DMS 273 (cell line): ENCODE measurements around the gene COL21A1.

Source experiments
- DNase-seq: peaks from one replicate; lab custom pipeline; 2025; ENCODE audit not compliant: unreplicated experiment; lab: John Stamatoyannopoulos, UW

The COL21A1 gene

DNA sequence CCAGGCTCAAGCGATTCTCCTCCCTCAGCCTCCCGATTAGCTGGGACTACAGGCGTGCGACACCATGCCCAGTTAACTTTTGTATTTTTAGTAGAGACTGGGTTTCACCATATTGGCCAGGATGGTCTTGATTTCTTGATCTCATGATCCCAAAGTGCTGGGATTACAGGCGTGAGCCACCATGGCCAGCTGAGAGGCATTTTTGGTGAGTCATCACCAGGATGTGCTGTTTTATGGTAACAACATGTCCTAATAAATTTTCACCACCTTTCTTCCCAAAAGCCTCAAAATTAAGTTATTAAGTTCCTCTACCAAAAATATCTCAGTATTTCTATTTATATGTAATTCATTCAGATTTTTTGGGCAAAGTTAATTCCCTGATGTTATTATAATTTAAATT, 53.5 kb downstream of the COL21A1 start:
- DNase-seq = no peak

DNA sequence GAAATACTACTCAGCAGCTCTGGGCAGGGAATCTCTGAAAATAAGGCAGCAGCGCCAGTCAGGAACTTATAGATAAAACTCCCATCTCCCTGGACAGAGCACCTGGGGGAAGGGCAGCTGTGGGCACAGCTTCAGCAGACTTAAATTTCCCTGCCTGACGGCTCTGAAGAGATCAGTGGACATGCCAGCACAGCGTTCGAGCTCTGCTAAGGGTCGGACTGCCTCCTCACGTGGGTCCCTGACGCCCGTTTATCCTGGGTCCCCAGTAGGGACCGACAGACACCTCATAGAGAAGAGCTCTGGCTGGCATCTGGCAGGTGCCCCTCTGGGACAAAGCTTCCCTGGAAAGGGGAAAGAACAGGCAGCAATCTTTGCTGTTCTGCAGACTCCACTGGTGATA, 59.0 kb downstream of the COL21A1 start:
- DNase-seq = no peak

DNA sequence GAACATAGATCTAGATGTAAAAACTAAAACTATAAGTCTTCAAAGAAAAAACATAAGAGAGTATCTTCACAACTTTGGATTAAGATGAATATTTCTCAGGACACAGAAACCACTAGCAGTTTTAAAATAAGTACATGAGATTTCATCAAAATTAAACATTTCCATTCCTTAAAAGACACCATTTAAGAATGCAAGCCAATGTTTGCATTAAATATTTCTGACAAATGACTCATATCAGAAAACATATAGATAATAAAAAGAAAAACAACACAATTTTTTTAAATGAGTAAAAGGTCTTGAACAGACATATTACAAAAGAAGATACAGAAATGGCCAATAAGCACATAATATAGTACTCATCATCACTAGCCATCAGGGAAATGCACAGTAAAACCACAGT, 59.7 kb downstream of the COL21A1 start:
- no peak for DNase-seq

DNA sequence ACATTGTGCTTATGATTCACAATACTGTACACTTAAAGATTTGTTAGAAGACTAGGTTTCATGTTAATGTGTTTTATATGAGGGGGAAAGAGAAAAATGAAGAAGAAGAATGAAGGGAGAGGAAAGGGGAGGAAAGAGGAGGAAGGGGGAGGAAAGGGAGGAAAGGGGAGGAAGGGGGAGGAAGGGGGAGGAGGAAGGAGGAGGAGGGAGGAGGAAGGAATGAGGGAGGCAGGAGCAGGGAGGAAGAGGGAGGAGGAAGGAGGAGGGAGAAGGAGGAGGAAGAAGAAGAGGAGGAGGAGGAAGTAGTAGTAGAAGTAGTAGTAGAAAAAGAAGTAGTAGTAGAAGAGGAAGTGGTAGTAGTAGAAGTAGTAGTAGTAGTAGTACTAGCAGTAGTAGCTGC, 70.6 kb downstream of the COL21A1 start:
- DNase-seq = no peak

DNA sequence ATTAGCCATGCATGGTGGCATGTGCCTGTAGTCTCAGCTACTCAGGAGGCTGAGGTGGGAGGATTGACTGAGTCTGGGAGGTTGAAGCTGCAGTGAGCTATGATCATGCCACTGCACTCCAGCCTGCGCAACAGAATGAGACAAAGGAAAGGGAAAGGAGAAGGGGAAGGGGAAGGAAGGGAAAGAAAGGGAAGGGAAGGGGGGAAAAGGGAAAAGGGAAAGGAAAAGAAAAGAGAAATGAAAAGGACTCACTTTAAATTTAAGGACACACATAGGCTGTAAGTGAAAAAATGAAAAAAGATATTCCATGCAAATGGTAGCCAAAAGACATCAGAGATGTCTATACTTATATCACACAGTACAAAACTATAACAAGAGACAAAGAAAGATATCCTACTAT, 74.2 kb downstream of the COL21A1 start:
- DNase-seq = no peak

DNA sequence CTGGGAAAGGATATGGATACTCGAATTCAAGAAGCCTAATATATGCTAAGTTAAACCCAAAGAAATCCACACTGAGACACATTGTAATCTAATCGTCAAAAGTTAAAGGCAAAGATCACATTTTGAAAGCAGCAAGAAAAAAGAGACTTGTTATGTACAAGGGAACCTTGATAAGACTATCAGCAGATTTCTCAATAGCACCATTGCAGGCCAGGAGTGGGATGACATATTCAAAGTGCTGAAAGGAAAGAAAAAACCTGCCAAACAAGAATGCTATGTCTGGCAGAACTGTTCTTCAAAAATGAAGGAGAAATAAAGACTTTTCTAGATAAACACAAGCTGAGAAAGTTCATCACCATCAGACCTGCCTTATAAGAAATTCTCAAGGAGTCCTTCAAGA, 75.2 kb downstream of the COL21A1 start:
- DNase-seq = peak; percentile 6

DNA sequence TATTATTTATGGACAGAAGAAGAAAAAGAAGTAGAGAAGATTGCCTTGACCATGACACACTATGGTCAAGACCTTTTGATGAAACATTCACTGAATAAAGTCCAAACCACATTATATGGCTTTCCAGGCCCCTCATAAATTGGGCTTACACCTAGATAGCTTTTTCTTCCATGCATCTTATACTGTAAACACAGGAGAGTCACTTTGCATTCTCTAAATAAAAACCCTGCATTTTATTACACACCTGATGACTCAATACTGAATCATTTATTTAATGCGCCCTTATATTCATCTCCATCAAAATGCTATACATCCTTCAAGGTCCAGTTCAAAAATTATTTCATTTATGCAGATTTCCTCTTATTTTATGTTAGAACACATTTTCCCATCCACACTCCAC, 78.0 kb downstream of the COL21A1 start:
- no peak for DNase-seq

DNA sequence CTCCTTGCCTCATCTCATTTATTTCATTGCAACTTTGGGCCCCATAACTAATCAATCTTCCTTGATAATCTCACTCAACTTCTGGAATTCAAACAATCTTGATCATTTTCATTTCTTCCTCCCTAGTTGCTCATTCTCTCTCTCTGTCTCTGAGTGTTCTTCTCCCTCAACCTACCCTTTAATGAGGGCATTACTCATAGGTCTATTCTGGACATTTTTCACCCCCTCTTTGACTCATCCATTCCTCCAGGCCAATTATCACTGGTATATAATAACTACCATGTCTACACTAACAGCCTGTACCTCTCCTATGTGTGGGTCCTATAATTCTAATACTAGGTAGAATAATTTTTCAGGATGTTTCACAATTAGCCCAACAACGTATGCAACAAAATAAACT, 78.8 kb downstream of the COL21A1 start:
- DNase-seq = no peak

DNA sequence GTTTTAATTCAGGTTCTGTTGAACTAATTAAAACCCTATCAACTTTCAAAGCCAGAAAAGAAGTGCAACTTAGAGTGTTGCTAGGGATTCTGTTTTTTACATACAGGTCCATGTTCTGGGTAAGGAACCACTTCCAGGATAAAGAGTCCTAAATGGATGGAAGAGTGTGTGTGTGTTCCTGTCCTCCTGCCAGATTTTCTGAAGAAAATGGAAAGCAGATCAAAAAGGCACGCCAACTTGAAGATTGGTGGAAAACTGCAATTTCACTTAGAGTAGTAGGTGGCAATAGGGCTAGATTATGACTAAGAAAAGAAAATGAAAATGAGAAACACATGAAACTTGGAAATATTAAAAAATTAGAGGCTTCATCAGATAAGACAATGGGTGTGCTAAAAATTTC, 85.3 kb downstream of the COL21A1 start:
- DNase-seq = no peak

DNA sequence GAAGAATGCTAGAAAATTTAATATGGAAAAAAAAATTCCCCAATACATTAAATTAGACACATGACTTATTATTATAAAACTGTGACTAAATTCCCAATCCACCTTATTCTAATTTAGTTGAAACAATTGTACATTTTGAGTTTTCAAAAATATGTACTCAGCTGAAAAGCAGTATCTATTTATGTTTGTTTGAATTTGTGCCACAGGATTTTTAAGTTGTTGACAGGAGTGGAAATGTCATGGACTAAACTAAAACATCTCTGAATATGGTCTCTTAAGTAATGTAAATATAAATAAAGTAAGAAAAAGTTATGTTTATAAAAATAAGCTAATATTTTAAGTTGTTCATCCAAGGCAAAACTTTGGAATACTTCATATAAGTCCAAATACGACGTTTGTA, 86.9 kb downstream of the COL21A1 start:
- no peak for DNase-seq

DNA sequence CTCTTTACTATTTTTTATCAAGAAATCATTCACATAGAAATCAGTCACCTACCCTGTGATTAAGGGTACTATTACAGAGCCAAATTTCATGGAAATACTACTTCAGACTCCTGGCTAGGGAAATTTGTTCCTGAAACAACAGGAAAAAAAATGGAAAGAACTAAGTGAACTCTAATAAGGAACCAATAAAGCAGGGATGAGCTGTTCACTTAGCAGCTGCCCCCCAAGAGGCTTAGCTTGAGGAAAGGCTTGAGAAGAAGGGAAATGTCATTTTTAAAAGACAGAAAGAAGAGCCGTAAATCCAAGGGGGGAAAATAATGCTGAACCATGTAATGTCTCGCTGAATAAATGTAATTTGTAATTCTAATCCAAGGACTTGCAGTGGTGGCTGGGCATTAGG, 88.8 kb downstream of the COL21A1 start:
- DNase-seq = no peak

DNA sequence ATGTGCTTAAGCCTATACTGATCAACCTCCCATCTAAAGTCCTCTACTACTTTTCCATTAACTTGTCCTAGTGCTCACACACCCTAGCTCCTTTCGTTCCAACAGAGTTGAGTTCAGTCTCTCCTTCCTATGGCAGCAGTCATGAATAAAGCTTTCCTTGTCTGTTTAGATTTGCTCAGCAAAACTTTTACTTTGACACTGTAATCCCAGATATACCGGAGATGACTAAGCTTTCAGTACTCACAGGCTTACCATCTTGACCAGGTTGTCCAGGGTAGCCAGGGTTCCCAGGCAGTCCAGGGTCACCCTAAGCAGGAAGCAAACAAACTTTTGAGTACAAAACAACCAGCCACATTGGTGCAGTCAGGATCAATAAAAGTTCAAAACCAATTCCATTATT, 90.7 kb downstream of the COL21A1 start:
- DNase-seq = no peak

DNA sequence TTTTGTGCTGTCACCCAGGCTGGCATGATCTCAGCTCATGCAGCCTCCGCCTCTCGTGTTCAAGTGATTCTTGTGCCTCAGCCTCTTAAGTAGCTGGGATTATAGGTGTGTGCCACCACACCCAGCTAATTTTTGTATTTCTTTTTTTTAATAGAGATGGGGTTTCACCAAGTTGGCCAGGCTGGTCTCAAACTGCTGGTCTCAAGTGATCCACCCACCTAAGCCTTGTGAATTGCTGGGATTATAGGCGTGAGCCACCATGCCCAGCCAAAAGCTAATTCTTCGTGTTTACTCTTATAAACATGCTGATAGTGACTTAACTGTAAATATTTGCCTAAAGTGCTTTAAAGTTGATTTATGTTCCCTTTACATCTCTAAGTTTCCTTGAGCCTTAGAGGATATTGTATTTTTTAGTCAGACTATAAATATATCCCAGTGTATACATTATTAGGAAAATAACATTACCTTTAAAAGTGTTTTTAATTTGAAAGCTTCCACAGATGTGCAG, 91.7 kb downstream of the COL21A1 start:
- DNase-seq = no peak

DNA sequence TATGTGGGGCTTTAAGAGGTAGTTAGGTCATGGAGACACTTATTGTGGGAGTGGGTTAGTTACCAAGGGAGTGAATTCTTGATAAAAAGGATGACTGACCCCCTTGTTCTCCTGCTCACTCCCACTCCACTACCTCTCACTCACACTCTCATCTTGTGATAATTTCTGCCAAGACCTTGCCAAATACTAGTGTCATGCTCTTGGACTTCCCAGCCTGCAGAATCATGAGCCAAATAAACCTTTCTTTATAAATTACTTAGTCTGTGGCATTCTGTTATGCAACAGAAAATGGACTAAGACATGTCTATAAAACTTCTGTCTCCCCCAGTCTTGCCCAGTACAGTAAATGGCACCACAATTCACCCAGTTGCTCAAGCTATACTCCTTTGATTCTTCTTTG, 93.3 kb downstream of the COL21A1 start:
- DNase-seq = no peak

DNA sequence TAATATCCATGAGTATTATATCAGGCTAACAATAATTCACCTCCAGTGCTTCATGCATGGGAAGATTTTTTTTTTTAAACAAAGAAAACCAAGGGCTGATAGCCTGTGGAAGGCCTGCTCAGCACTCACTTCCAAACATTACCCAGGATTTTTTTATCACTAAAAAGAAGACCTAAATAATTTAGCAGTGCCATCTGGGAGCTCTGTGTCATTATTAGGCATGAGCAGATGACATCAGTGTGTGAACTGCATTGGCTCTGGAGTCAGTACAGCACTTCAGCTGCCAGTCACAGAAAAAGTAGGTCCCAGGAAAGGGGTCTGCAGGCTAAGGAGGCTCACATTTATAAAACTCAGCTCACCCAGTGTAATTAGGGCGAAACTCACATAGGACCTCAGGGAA, 94.8 kb downstream of the COL21A1 start:
- DNase-seq = peak; percentile 0

DNA sequence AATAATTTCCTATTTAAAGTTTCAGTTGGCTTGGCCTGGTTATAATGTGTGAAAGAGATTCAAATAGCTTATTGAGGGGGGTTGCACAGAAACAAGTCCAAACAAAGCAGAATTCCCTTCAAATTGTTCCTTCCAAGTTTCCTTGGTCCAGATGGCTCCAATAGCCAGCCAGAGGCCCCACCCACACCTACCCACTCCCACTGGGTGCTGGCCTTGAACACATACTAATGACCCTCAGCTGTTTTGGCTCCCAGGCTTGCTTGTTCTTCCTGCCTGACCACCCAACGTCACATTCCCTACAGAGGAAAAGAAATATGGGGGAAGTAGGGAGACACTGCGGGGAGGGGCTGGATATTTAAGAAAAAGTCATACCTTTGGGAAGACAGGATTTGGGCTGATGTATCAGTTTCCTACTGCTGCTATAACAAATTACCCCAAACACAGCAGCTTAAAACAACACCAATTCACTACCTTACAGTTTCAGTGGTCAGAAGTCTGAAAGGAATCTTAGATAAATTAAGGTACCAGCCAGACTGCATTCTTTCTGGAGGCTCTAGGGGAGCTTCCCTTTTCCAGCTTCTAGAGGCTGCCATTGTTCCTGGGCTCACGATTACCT, 95.7 kb downstream of the COL21A1 start:
- DNase-seq = no peak

DNA sequence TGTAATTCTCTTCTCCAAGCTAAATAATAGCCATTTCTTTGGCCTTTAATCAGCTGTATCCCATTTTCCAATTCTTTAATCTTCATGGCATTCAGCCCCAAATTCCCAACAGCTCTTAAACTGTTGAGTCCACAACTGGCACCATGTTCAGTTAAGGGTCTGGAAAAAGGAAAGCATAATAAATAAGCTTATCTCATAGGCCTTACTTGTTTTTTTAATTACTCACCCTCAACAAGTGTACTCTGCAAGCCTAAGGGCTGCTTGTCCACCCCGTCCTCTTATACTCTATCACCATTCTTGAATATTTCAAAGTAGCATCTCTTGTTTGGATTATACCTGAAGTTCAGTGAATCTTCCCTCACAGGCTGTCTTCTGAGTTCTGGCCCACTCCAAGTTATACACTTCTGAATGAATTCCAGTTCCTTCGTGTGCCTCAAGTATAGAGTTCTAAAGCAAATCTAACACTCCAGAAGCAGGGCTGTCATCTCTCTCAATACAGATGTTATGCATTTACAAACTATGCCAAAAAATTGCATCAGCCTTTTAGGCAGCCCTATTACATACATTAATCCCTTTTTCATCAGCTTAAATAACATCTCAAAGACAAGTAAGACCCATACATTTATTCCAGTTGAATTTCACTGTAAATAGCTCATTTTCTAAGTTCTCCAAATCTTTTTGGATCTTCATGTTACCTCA, 98.7 kb downstream of the COL21A1 start:
- DNase-seq = no peak

DNA sequence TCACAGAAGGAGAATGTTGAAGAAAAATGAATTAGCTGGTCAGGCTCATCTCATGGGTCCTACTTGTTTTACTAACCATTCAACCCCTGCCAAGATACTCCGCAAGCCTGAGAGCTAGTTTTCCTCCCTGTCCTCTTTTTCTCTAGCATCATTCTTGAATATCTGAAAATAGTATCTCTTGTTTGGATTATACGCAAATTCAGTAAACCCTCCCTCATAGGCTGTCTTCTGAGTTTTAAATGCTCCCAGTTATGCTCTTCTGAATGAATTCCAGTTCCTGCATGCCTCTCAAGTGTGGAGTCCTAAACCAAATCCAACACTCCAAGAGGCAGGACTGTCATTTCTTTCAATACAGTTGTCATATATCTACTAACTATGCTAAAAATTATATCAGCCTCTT, 99.6 kb downstream of the COL21A1 start:
- DNase-seq = no peak

DNA sequence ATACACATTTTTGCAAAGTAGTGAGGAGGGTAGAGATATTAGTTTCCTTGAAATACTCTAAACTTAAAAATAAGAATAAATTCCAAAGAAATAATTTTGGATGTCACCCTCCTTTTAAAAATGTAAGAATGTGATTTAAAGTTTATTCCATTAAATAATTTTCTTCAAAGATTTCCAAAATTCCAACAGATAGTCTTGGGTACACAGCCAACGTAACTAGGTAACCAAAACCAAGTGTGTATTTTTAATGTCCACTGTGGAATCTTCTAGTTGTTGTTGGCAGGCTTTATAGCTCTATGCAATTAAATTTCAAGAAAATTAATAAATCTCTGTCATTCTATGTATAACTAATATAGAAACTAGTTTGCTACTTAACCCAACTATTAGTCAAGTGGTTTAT, 101.3 kb downstream of the COL21A1 start:
- DNase-seq = no peak

DNA sequence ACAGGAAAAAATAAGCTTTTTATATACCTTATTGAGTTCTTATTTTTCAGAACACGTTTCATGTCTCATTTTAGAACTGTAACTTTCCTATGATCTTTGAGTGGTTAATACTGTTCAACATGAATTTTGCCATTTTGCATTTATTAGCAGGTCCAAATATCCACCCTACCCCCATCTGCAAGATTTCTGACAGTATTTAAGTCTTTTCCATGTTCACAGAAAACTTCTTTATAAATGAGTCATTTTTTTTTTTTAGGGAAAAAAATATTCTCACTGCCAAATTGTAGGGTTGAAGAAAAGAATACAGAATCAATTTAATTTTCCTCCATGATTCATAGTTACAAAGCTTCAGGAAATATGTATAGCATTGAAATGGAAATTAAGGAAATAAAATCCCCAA, 101.8 kb downstream of the COL21A1 start:
- no peak for DNase-seq

DNA sequence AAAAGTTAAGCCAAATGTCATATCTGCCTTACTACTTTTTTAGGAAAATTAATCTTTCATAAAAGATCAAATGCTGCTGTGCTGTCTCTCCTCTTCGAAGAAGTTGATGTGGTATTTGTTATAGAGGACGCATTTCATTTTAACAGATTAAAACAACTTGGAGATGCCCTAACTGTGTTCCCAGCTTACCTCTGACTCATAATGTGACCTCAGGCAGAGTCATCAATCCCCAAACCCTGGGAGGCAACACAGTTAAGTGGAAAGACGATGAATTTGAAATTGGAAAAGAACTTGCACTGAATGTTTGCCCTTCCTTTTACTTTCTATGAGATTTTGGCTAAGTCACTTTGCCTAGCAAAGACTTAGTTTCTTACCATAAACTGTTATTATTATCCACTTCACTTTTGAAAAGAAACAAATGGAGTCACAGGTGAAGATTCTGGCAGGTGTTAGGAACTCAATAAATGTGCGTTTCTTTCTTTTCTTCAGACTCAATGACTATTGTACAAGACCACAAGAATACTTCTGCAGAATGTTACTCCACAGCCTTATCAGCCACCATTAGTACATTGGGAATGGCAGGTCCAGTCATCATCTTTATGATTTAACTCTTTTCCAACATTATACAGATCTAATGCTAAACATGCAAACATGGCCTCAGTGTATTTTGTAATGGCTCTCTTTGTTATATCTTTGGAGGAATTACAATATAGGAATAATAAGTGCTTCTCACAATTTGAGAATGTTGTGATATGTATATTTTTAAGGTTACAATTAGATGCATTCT, 102.6 kb downstream of the COL21A1 start:
- DNase-seq = no peak

DNA sequence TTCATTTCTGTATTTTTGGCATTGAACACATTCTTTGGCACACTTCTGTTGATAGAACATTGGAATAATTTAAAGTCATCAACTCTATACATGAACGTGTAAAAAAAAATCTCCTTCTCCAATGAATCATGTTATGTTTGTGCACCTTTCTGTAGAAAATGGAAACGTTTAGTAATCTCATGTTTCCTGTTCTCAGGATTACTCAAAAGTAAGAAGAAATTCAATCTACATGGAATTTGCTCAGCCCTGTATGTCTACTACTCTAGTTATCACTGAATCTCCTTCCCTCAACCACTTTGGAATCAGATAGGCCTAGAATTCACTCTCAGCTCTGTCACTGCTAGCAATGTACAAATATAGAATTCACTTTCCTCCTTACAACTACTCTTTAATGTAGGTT, 103.6 kb downstream of the COL21A1 start:
- no peak for DNase-seq
